Spleen (tissue), 7 donors: ENCODE data around the gene ALK.

ENCODE experiments used
- CTCF ChIP-seq, 11 experiments: fragments of 200-600 bp in 7 of 11; fragments of 450-650 bp in 4 of 11; sonication (generic) in 4 of 11; IDR thresholded peaks in 8 of 11; conservative IDR thresholded peaks in 3 of 11; 1 replicate in 7 of 11; 2 replicates in 4 of 11; pipeline versions ENCODE4 v1.4.0 to v1.8.0; 2016 to 2021; ENCODE audit warnings: antibody characterized with exemption in 11 of 11, inconsistent platforms in 4 of 11, mild to moderate bottlenecking in 1 of 11
- POLR2A ChIP-seq, 3 donors: fragments of 450-650 bp; IDR thresholded peaks; one replicate each; pipeline ENCODE4 v1.5.1; 2017; ENCODE audit warnings: antibody characterized with exemption in 3 of 3, mild to moderate bottlenecking in 1 of 3
- donor health status: DM: no; HTN: no; CAD: no; lungs with moderate emphysema.
- donor health status: DM: no; HTN: no; CAD: no.
- donor health status: DM: no; HTN: no; CAD: no.

GRCh38 chr2:29308366-29308765, 613.0 kb downstream of the ALK start:
- TF ChIP-seq CTCF (IDR thresholded peaks at IDR 0.05 in 8 of 11, conservative IDR thresholded peaks at IDR 0.05 in 3 of 11) (no peak), POLR2A (IDR thresholded peaks at IDR 0.05) (no peak)
